Hepatocyte (in vitro differentiated cells): Measurements from ENCODE around the gene MVB12B. TPM values are rescaled to one million over a fixed set of nuclear protein-coding genes. Genes with fewer than 3 reads are reported as not detected.
A peak's percentile ranks its signal among the peaks of the same experiment; 100 is the strongest.

Source experiments
- DNase-seq: peaks from one replicate; pipeline ENCODE4 v3.0.0-alpha.2; 2016; ENCODE audit warnings: low spot score
- H2AFZ ChIP-seq: fragments of 200-600 bp; sonication (generic); 2 replicates; pipeline ENCODE4 v1.6.0; 2016; ENCODE audit warnings: antibody characterized with exemption, mild to moderate bottlenecking
- H3K27ac ChIP-seq: fragments of 200-600 bp; sonication (generic); 2 replicates; pipeline ENCODE4 v1.5.1; 2016; ENCODE audit warnings: mild to moderate bottlenecking
- H3K27me3 ChIP-seq: fragments of 200-600 bp; sonication (generic); 2 replicates; pipeline ENCODE4 v1.6.1; 2016
- H3K36me3 ChIP-seq: fragments of 200-600 bp; sonication (generic); replicated peaks from 2 replicates; pipeline ENCODE4 v1.5.1; 2016; ENCODE audit warnings: low read depth; ENCODE audit not compliant: insufficient read depth
- H3K4me1 ChIP-seq: fragments of 200-600 bp; sonication (generic); 2 replicates; pipeline ENCODE4 v1.5.1; 2016; ENCODE audit warnings: mild to moderate bottlenecking, moderate library complexity; ENCODE audit not compliant: insufficient read depth
- H3K4me2 ChIP-seq: fragments of 200-600 bp; sonication (generic); 2 replicates; pipeline ENCODE4 v1.6.0; 2016
- H3K4me3 ChIP-seq: fragments of 200-600 bp; sonication (generic); 2 replicates; pipeline ENCODE4 v1.5.1; 2016; ENCODE audit warnings: mild to moderate bottlenecking
- H3K79me2 ChIP-seq: fragments of 200-600 bp; sonication (generic); 2 replicates; pipeline ENCODE4 v1.6.0; 2017; ENCODE audit warnings: mild to moderate bottlenecking
- H3K9me2 ChIP-seq: fragments of 200-600 bp; sonication (generic); replicated peaks from 2 replicates; pipeline ENCODE4 v1.6.0; 2017; ENCODE audit warnings: mild to moderate bottlenecking; ENCODE audit not compliant: insufficient read depth
- H3K9me3 ChIP-seq: fragments of 200-600 bp; sonication (generic); 2 replicates; pipeline ENCODE4 v1.5.1; 2016; ENCODE audit warnings: low read depth, mild to moderate bottlenecking
- H4K20me1 ChIP-seq: fragments of 200-600 bp; sonication (generic); 2 replicates; pipeline ENCODE4 v1.6.0; 2016; ENCODE audit warnings: mild to moderate bottlenecking; ENCODE audit not compliant: insufficient read depth, poor library complexity, severe bottlenecking
- CTCF ChIP-seq: fragments of 200-600 bp; sonication (generic); IDR thresholded peaks from 2 replicates; pipeline ENCODE4 v1.5.1; 2016; ENCODE audit warnings: antibody characterized with exemption, mild to moderate bottlenecking; ENCODE audit not compliant: poor library complexity
- EZH2 ChIP-seq: fragments of 200-600 bp; sonication (generic); IDR thresholded peaks from 2 replicates; pipeline ENCODE4 v1.6.1; 2016; ENCODE audit warnings: antibody characterized with exemption, mild to moderate bottlenecking, borderline replicate concordance
- EZH2phosphoT487 ChIP-seq: fragments of 200-600 bp; sonication (generic); IDR thresholded peaks from one replicate; pipeline ENCODE4 v1.6.1; 2018; ENCODE audit warnings: antibody characterized with exemption, mild to moderate bottlenecking, low read depth, moderate library complexity; ENCODE audit not compliant: unreplicated experiment, severe bottlenecking
- WGBS: methylation state at CpG from one replicate; pipeline ENCODE4 v1.1.6; 2016; ENCODE audit warnings: low lambda C conversion rate; ENCODE audit errors: missing lambda C conversion rate; 5-methylcytosine and 5-hydroxymethylcytosine counted together
- polyA plus RNA-seq: library from polyadenylated mRNA; unstranded; fragments of >200 nt; fragmentation: Nextera tagmentation; extraction: Ambion mirVana; gene quantifications from 2 replicates; pipeline ENCODE4 v1.2.1, GENCODE V29; 2016
- total RNA-seq: library from RNA; depleted of rRNA; stranded (reverse); fragments of >200 nt; gene quantifications from 2 replicates; pipeline ENCODE4 v1.2.3, GENCODE V29; 2014

Gene MVB12B
- total and polyA plus RNA-seq, 2 experiments from 2014 or later: 11.8 to 12.1 TPM

- Histone ChIP-seq H3K27me3 (no peaks in the 10 kb centered on the region), H3K27ac (no peak overlapping the region), H3K79me2 (no peaks in the 10 kb centered on the region), H3K36me3 (no peaks in the 10 kb centered on the region), H3K4me1 (peaks cover 3% of the 10 kb centered on the region), H4K20me1 (no peaks in the 10 kb centered on the region), H3K9me3 (no peaks in the 10 kb centered on the region), H3K4me3 (no peak overlapping the region), H3K9me2 (no peaks in the 10 kb centered on the region), H2AFZ (no peak overlapping the region), H3K4me2 (no peak overlapping the region)
- WGBS: 77% methylated on average over 16 of the region's 16 CpGs
- TF ChIP-seq EZH2phosphoT487: no peak
- TF ChIP-seq CTCF: no peak
- no peak for TF ChIP-seq EZH2
- no peak for DNase-seq
These were observed 33.7 kb upstream of the MVB12B start for GRCh38 chr9:126292736-126293521.

- Histone ChIP-seq H3K4me3 (no peak overlapping the region), H3K36me3 (no peaks in the 10 kb centered on the region), H3K79me2 (no peaks in the 10 kb centered on the region), H3K27me3 (no peaks in the 10 kb centered on the region), H3K27ac (no peak overlapping the region), H2AFZ (no peak overlapping the region), H3K9me3 (no peaks in the 10 kb centered on the region), H3K4me1 (peaks cover 6% of the 10 kb centered on the region), H3K9me2 (no peaks in the 10 kb centered on the region), H4K20me1 (no peaks in the 10 kb centered on the region), H3K4me2 (no peak overlapping the region)
- TF ChIP-seq EZH2phosphoT487 (no peak), CTCF (peak; percentile 18)
- DNase-seq: no peak
- WGBS: 72% methylated on average over 9 of the region's 9 CpGs
These were observed 33.1 kb upstream of the MVB12B start for GRCh38 chr9:126293522-126293889.

GRCh38 chr9:126294331-126295081 lies 32.1 kb upstream of the MVB12B start:
- Histone ChIP-seq H3K79me2 (no peaks in the 10 kb centered on the region), H3K9me2 (no peaks in the 10 kb centered on the region), H3K9me3 (no peaks in the 10 kb centered on the region), H3K4me1 (peaks cover 9% of the 10 kb centered on the region), H4K20me1 (no peaks in the 10 kb centered on the region), H3K4me3 (no peak overlapping the region), H3K27ac (no peak overlapping the region), H3K36me3 (no peaks in the 10 kb centered on the region), H3K4me2 (no peak overlapping the region), H3K27me3 (no peaks in the 10 kb centered on the region), H2AFZ (no peak overlapping the region)
- no peak for DNase-seq
- 92% methylated on average over 15 of the region's 15 CpGs for WGBS
- TF ChIP-seq EZH2 (no peak), EZH2phosphoT487 (no peak), CTCF (no peak)
